Esophagus squamous epithelium (tissue), 5 donors: ENCODE measurements around the gene RNGTT. TPM values are rescaled to one million over a fixed set of nuclear protein-coding genes. Genes with fewer than 3 reads are reported as not detected.

ENCODE experiments used
- DNase-seq: peaks from one replicate; lab custom pipeline; 2025; lab: John Stamatoyannopoulos, UW
- H3K27ac ChIP-seq, 4 donors: fragments of 200-600 bp; sonication (generic); one replicate each; pipeline ENCODE4 v1.5.1; 2016 to 2019; ENCODE audit warnings: mild to moderate bottlenecking in 1 of 4
- H3K27me3 ChIP-seq, 4 donors: fragments of 200-600 bp; sonication (generic); 1 replicate in 3 of 4; 2 replicates in 1 of 4; pipeline versions ENCODE4 v1.5.1 to v1.6.0; 2017 to 2021; ENCODE audit warnings: antibody characterized with exemption in 1 of 4
- H3K36me3 ChIP-seq, 3 donors: fragments of 200-600 bp; sonication (generic); one replicate each; pipeline ENCODE4 v1.5.1; 2016 to 2019
- H3K4me1 ChIP-seq, 3 donors: fragments of 200-600 bp; sonication (generic); one replicate each; pipeline ENCODE4 v1.5.1; 2017 to 2019
- H3K4me3 ChIP-seq, 4 donors: fragments of 200-600 bp; sonication (generic); 1 replicate in 3 of 4; 2 replicates in 1 of 4; pipeline ENCODE4 v1.5.1; 2016 to 2019; ENCODE audit warnings: mild to moderate bottlenecking in 2 of 4, moderate library complexity in 1 of 4
- H3K9me3 ChIP-seq, 3 donors: fragments of 200-600 bp; sonication (generic); one replicate each; pipeline ENCODE4 v1.5.1; 2016 to 2019
- CTCF ChIP-seq, 6 experiments: fragments of 450-650 bp in 4 of 6; fragments of 200-600 bp in 2 of 6; sonication (generic) in 2 of 6; IDR thresholded peaks; one replicate each; pipeline ENCODE4 v1.5.1; 2016 to 2019; ENCODE audit warnings: antibody characterized with exemption in 6 of 6, mild to moderate bottlenecking in 4 of 6, moderate library complexity in 4 of 6
- POLR2A ChIP-seq, 4 donors: fragments of 450-650 bp; IDR thresholded peaks; one replicate each; pipeline ENCODE4 v1.6.1; 2017; ENCODE audit warnings: antibody characterized with exemption in 4 of 4, mild to moderate bottlenecking in 4 of 4, moderate library complexity in 3 of 4
- WGBS, 2 donors: methylation state at CpG; one replicate each; pipeline ENCODE4 v1.1.5; 2018; 5-methylcytosine and 5-hydroxymethylcytosine counted together
- intact Hi-C: fragments of 100-400 bp; cut with DNase I; formaldehyde crosslinking; loops from one replicate; pipeline ENCODE4 v1.15.0; 2022
- total RNA-seq, 4 donors: library from RNA; depleted of rRNA; stranded (reverse); fragments of >200 nt; gene quantifications; one replicate each; pipeline ENCODE4 v1.1.0, GENCODE V29; 2016
- donor health status: DM: yes; HTN: yes; CAD: no.

The RNGTT gene
- total RNA-seq, 4 donors from 2014 or later: 8.3 to 22.3 (median 18.3) TPM

DNA sequence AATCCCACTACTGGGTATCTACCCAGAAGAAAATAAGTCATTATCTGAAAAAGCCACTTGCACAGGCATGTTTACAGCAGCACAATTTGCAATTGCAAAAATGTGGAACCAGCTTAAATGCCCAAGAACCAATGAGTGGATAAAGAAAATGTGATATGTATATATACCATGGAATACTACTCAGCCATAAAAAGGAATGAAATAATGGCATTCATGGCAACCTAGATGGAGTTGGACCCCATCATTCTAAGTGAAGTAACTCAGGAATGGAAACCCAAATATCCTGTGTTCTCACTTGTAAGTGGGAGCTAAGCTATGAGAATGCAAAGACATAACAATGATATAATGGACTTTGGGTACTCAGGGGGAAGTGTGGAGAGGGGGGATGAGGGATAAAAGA, 4.6 kb downstream of the RNGTT start:
- Histone ChIP-seq H3K4me1 (peaks cover 0 to 16% (median 8%) of the 10 kb centered on the region in 3 donors), H3K9me3 (peaks cover 0 to 13% (median 0%) of the 10 kb centered on the region in 3 donors), H3K27ac (no peak overlapping the region), H3K36me3 (no peaks in the 10 kb centered on the region), H3K4me3 (no peak overlapping the region), H3K27me3 (no peaks in the 10 kb centered on the region)
- intact Hi-C loops: no loop called here
- no peak for TF ChIP-seq CTCF (IDR thresholded peaks at IDR 0.05)
- TF ChIP-seq POLR2A (IDR thresholded peaks at IDR 0.05): no peak
- DNase-seq: no peak

DNA sequence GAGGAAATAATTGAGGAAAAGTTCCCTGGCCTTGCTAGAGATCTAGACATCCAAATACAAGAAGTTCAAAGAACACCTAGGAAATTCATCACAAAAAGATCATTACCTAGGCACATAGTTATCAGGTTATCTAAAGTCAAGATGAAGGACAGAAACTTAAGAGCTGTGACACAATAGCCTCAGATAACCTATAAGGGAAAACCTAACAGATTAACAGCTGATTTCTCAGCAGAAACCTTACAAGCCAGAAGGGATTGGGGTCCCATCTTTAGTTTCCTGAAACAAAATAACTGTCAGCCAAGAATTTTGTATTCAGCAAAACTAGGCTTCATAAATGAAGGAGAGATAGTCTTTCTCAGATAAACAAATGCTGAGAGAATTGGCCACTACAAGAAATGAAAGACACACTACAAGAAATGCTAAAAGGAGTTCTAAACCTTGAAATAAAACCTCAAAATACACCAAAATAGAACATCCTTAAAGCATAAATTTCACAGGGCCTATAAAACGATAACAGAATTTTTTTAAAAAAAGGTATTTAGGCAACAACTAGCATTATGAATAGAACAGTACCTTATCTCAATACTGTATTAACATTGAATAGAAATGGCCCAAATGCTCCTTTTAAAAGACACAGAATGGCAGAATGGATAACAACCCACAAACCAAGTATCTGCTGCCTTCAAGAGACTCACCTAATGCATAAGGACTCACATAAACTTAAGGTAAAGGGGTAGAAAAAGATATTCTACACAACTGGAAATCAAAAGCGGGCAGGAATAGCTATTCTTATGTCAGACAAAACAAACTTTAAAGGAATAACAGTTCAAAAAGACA, 9.7 kb downstream of the RNGTT start:
- intact Hi-C loops: no loop called here
- H3K9me3 ChIP-seq: peaks cover 0 to 25% (median 0%) of the 10 kb centered on the region in 3 donors
- H3K27me3 ChIP-seq: no peaks in the 10 kb centered on the region
- DNase-seq: no peak
- H3K36me3 ChIP-seq: peaks cover 0 to 8% (median 0%) of the 10 kb centered on the region in 3 donors
- WGBS, 2 donors: 92 to 100% methylated on average over 2 of the region's 2 CpGs
- peaks cover 0 to 21% (median 10%) of the 10 kb centered on the region in 3 donors for H3K4me1 ChIP-seq
- no peak overlapping the region for H3K27ac ChIP-seq
- H3K4me3 ChIP-seq: no peak overlapping the region
- TF ChIP-seq POLR2A (IDR thresholded peaks at IDR 0.05) (no peak), CTCF (IDR thresholded peaks at IDR 0.05) (no peak)

DNA sequence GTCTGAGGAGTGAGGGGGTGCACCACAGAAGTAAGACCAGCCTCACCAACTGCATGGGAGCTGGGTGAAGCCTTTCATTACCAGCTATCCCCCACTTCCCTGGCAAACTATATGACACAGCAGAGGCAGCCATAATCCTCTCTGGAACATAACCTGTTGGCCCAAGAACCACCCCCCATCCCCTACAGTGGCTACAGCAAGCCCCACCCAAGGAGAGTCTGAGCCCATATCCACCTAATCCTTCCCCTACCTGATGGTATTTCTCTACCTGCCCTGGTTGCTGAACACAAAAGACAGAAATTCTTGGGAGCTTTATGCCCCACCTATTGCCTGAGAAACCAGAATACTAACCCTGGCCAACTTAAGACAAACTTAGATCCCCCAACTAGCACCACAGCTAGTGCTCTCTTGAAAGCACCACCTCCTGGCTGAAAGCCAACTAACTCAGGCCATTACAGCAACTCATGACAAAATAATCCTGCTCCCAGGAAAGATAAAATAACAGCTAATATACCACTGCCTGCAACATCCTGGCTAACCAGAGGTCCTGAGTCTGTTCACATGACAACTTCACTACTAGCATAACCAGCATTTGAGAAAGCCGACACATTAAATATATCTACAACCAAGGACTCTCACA, 11.2 kb downstream of the RNGTT start:
- H3K36me3 ChIP-seq: peaks cover 0 to 8% (median 0%) of the 10 kb centered on the region in 3 donors
- H3K4me3 ChIP-seq: no peak overlapping the region
- TF ChIP-seq CTCF (IDR thresholded peaks at IDR 0.05): no peak
- TF ChIP-seq POLR2A (IDR thresholded peaks at IDR 0.05): no peak
- H3K4me1 ChIP-seq: peaks cover 0 to 21% (median 10%) of the 10 kb centered on the region in 3 donors
- 100% methylated on average over 1 of the region's 1 CpG for WGBS, 2 donors
- H3K27me3 ChIP-seq: no peaks in the 10 kb centered on the region
- peak overlapping the region in 2 of 4 donors; percentile 26 to 30 for H3K27ac ChIP-seq
- DNase-seq: no peak
- intact Hi-C loops: no loop called here
- H3K9me3 ChIP-seq: peaks cover 0 to 25% (median 0%) of the 10 kb centered on the region in 3 donors

GRCh38 chr6:88945415-88946008, 17.9 kb downstream of the RNGTT start:
- Histone ChIP-seq H3K27ac (no peak overlapping the region), H3K4me1 (no peaks in the 10 kb centered on the region), H3K9me3 (no peaks in the 10 kb centered on the region), H3K4me3 (no peak overlapping the region), H3K36me3 (peaks cover 0 to 2% (median 0%) of the 10 kb centered on the region in 3 donors), H3K27me3 (no peaks in the 10 kb centered on the region)
- TF ChIP-seq POLR2A (IDR thresholded peaks at IDR 0.05) (no peak), CTCF (IDR thresholded peaks at IDR 0.05) (no peak)
- intact Hi-C loops: no loop called here
- DNase-seq: no peak
- 87 to 90% methylated on average over 7 of the region's 7 CpGs for WGBS, 2 donors
